ENCODE measurements around the gene ENOSF1.
"Not testable (repeated sequence)": the region's sequence is repeated elsewhere in the genome, so short reads cannot be mapped to it uniquely, and the experiment has no call there.

The ENOSF1 gene

GRCh38 chr18:712401-713134 lies at the start of gene ENOSF1:
Gene ENOSF1 (minus strand): TSS chr18:712630. CDS start chr18:712587, 43 bp downstream.
- peak; percentile 91 for DNase-seq

GRCh38 chr18:759864-760263 lies 47.4 kb upstream of the ENOSF1 start:
- DNase-seq = not testable (repeated sequence)

GRCh38 chr18:755506-755905 lies 43.1 kb upstream of the ENOSF1 start:
- DNase-seq = no peak

GRCh38 chr18:754656-755055 lies 42.2 kb upstream of the ENOSF1 start:
- no peak for DNase-seq

GRCh38 chr18:750456-750855 lies 38.0 kb upstream of the ENOSF1 start:
- no peak for DNase-seq

GRCh38 chr18:744832-745597 lies 32.6 kb upstream of the ENOSF1 start:
- DNase-seq = no peak

GRCh38 chr18:741931-742512 lies 29.6 kb upstream of the ENOSF1 start:
- no peak for DNase-seq

- DNase-seq = no peak
Observed at GRCh38 chr18:732371-732770, 19.9 kb upstream of the ENOSF1 start.

- DNase-seq = no peak
Observed at GRCh38 chr18:731185-731584, 18.8 kb upstream of the ENOSF1 start.

GRCh38 chr18:730692-731091 lies 18.3 kb upstream of the ENOSF1 start:
- DNase-seq = no peak

- DNase-seq = not testable (repeated sequence)
Observed at GRCh38 chr18:730120-730519, 17.7 kb upstream of the ENOSF1 start.

- no peak for DNase-seq
Observed at GRCh38 chr18:725646-726045, 13.2 kb upstream of the ENOSF1 start.

GRCh38 chr18:723541-724080 lies 11.2 kb upstream of the ENOSF1 start:
- no peak for DNase-seq

GRCh38 chr18:717003-717402 lies 4.6 kb upstream of the ENOSF1 start:
- no peak for DNase-seq

GRCh38 chr18:715626-716025 lies 3.2 kb upstream of the ENOSF1 start:
- DNase-seq = no peak

- DNase-seq = no peak
Observed at GRCh38 chr18:713135-713490, 683 bp upstream of the ENOSF1 start.

GRCh38 chr18:711657-712400 lies 601 bp downstream of the ENOSF1 start:
- peak; percentile 78 for DNase-seq

GRCh38 chr18:711310-711656 lies 1.1 kb downstream of the ENOSF1 start:
- no peak for DNase-seq

- DNase-seq = no peak
Observed at GRCh38 chr18:710418-711300, 1.8 kb downstream of the ENOSF1 start.

- no peak for DNase-seq
Observed at GRCh38 chr18:709771-710170, 2.7 kb downstream of the ENOSF1 start.

GRCh38 chr18:708096-708495 lies 4.3 kb downstream of the ENOSF1 start:
- DNase-seq = no peak

GRCh38 chr18:706405-706804 lies 6.0 kb downstream of the ENOSF1 start:
- DNase-seq = no peak

All from femur (tissue), 1 donor.